Thyroid gland (tissue), 4 donors: ENCODE data around the gene ZDBF2.

Experiments used
- CTCF ChIP-seq, 6 experiments: fragments of 200-600 bp in 3 of 6; fragments of 450-650 bp in 3 of 6; sonication (generic) in 3 of 6; IDR thresholded peaks; one replicate each; pipeline ENCODE4 v1.5.1; 2016 to 2019; ENCODE audit warnings: antibody characterized with exemption in 6 of 6, mild to moderate bottlenecking in 2 of 6, inconsistent platforms in 1 of 6, moderate library complexity in 1 of 6
- POLR2A ChIP-seq, 2 donors: fragments of 450-650 bp; IDR thresholded peaks; one replicate each; pipeline ENCODE4 v1.6.1; 2017; ENCODE audit warnings: antibody characterized with exemption in 2 of 2, mild to moderate bottlenecking in 2 of 2, moderate library complexity in 1 of 2

- TF ChIP-seq CTCF (IDR thresholded peaks at IDR 0.05) (no peak), POLR2A (IDR thresholded peaks at IDR 0.05) (no peak)
Measured at GRCh38 chr2:206240327-206240726, 34.1 kb upstream of the ZDBF2 start.
